Measurements from ENCODE around the gene SMIM13.

- TF ChIP-seq CTCF (IDR thresholded peaks at IDR 0.05; ENCODE audit: borderline replicate concordance, extremely low read depth, low read length, poor library complexity, severe bottlenecking) (no peak), EZH2 (IDR thresholded peaks at IDR 0.05; ENCODE audit: borderline replicate concordance, low read depth, low read length, severe bottlenecking) (no peak)
Observed at GRCh38 chr6:11171952-11172351, 78.3 kb downstream of the SMIM13 start.
